Muscle layer of colon (tissue), 2 donors: ENCODE data around the gene SLC22A15.

Experiments used
- H3K27ac ChIP-seq: one replicate; pipeline ENCODE4 v1.7.0; 2013; ENCODE audit warnings: low read depth, mild to moderate bottlenecking, low read length, moderate library complexity
- H3K27me3 ChIP-seq, 2 donors: one replicate each; pipeline ENCODE4 v1.7.0; 2013; ENCODE audit warnings: low read length in 2 of 2, mild to moderate bottlenecking in 2 of 2; ENCODE audit not compliant: insufficient read depth in 2 of 2, control insufficient read depth in 1 of 2
- H3K36me3 ChIP-seq: one replicate; pipeline ENCODE4 v1.7.0; 2013; ENCODE audit warnings: mild to moderate bottlenecking, low read length; ENCODE audit not compliant: insufficient read depth
- H3K4me1 ChIP-seq: one replicate; pipeline ENCODE4 v1.7.0; 2013; ENCODE audit warnings: mild to moderate bottlenecking, low read length; ENCODE audit not compliant: insufficient read depth
- H3K4me3 ChIP-seq, 2 donors: one replicate each; pipeline ENCODE4 v1.7.0; 2013; ENCODE audit warnings: low read length in 2 of 2, low read depth in 1 of 2, mild to moderate bottlenecking in 1 of 2, moderate library complexity in 1 of 2
- H3K9ac ChIP-seq: one replicate; pipeline ENCODE4 v1.7.0; 2013; ENCODE audit warnings: low read length
- H3K9me3 ChIP-seq: one replicate; pipeline ENCODE4 v1.7.0; 2013; ENCODE audit warnings: mild to moderate bottlenecking, low read length
- donor health status: abdominal sarcoma.
- donor health status: Adenocarcinoma of cecum.

SLC22A15 gene

GRCh38 chr1:115976062-115976920 is at the start of gene SLC22A15:
SLC22A15 (plus strand) TSS chr1:115976513; CDS start chr1:115976628, 115 bp downstream.
- Histone ChIP-seq H3K27me3 (peaks cover 5 to 8% of the 10 kb centered on the region in 2 donors), H3K9ac (no peak within 1 kb of the TSS), H3K36me3 (no peaks in the 10 kb centered on the region), H3K9me3 (no peaks in the 10 kb centered on the region), H3K4me1 (no peaks in the 10 kb centered on the region), H3K4me3 (peak within 1 kb of the TSS; percentile 61 to 62), H3K27ac (no peak within 1 kb of the TSS)

DNA sequence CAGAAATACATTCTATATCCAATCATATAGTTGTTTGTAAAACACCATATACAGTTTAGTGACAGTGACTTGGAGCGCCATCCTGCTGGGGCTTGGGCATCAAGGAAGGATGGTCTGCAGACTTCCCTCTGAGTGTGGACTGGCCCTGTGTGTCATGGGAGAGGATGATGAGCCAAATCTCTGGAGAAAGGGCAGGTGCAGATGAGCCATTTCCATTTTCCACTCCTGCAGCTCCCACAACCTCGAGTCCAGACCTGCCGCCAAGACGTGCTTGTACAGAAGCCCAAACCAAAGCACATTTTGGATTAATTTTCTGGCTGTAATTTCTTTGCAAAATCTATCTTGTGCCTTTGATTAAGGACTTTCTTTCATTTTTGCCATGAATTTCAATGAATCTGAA is 48.3 kb upstream of the SLC22A15 start:
- Histone ChIP-seq H3K4me1 (no peaks in the 10 kb centered on the region), H3K9ac (no peak overlapping the region), H3K27me3 (no peaks in the 10 kb centered on the region), H3K36me3 (no peaks in the 10 kb centered on the region), H3K27ac (no peak overlapping the region), H3K4me3 (no peak overlapping the region), H3K9me3 (no peaks in the 10 kb centered on the region)

DNA sequence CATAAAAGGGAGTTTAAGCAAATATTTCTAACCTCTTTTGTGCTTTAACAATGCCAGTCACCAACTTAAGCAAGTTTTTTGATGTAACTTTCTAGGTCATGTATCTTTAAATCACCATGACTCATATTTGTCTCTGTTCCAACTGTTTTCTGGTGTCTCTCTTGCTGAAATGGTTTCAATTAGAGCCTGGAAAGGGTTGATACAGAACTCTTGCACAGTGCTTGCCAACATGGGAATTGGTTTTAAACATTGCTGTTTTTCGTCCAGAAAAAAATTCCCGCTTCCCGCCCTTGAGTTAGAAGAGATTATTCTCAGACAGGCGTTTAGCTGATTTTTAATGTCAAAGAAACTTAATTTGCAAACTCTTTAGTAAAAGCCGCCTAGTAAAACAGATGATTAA is 46.4 kb upstream of the SLC22A15 start:
- H3K4me1 ChIP-seq, result no peaks in the 10 kb centered on the region
- H3K4me3 ChIP-seq, result no peak overlapping the region
- H3K27ac ChIP-seq, result no peak overlapping the region
- no peaks in the 10 kb centered on the region for H3K27me3 ChIP-seq
- H3K36me3 ChIP-seq, result no peaks in the 10 kb centered on the region
- H3K9me3 ChIP-seq, result no peaks in the 10 kb centered on the region
- no peak overlapping the region for H3K9ac ChIP-seq

DNA sequence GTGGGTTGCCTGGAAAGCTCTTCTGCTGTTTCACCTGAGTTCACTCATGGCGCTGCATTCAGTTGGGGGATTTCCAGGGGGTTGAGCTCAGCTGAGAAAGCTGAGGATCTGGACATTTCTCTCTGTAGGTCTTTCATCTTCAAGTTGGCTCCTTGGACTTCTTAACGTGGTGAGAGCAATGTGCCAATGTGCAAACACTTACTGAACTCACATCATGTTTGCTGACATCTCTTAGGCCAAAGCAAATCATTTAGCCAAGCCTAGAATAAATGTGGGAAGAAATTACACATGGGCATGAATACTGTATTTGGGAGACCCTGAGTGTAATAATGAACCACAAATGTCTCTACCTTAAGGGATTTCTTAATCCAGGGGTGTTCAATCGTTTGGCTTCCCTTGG is 42.7 kb upstream of the SLC22A15 start:
- no peak overlapping the region for H3K4me3 ChIP-seq
- no peaks in the 10 kb centered on the region for H3K4me1 ChIP-seq
- no peak overlapping the region for H3K27ac ChIP-seq
- no peaks in the 10 kb centered on the region for H3K9me3 ChIP-seq
- no peaks in the 10 kb centered on the region for H3K27me3 ChIP-seq
- no peak overlapping the region for H3K9ac ChIP-seq
- no peaks in the 10 kb centered on the region for H3K36me3 ChIP-seq

GRCh38 chr1:115939455-115939854 is 36.9 kb upstream of the SLC22A15 start:
- no peaks in the 10 kb centered on the region for H3K27me3 ChIP-seq
- H3K9ac ChIP-seq, result no peak overlapping the region
- H3K4me3 ChIP-seq, result no peak overlapping the region
- H3K36me3 ChIP-seq, result no peaks in the 10 kb centered on the region
- no peaks in the 10 kb centered on the region for H3K9me3 ChIP-seq
- no peak overlapping the region for H3K27ac ChIP-seq
- no peaks in the 10 kb centered on the region for H3K4me1 ChIP-seq

- no peak overlapping the region for H3K27ac ChIP-seq
- H3K4me1 ChIP-seq, result no peaks in the 10 kb centered on the region
- H3K36me3 ChIP-seq, result no peaks in the 10 kb centered on the region
- H3K9ac ChIP-seq, result no peak overlapping the region
- H3K4me3 ChIP-seq, result no peak overlapping the region
- H3K27me3 ChIP-seq, result no peaks in the 10 kb centered on the region
- H3K9me3 ChIP-seq, result no peaks in the 10 kb centered on the region
Observed at GRCh38 chr1:115946116-115946515, 30.2 kb upstream of the SLC22A15 start.

GRCh38 chr1:115949156-115949555 is 27.2 kb upstream of the SLC22A15 start:
- Histone ChIP-seq H3K4me3 (no peak overlapping the region), H3K27me3 (no peaks in the 10 kb centered on the region), H3K27ac (no peak overlapping the region), H3K9ac (no peak overlapping the region), H3K9me3 (no peaks in the 10 kb centered on the region), H3K4me1 (no peaks in the 10 kb centered on the region), H3K36me3 (no peaks in the 10 kb centered on the region)

DNA sequence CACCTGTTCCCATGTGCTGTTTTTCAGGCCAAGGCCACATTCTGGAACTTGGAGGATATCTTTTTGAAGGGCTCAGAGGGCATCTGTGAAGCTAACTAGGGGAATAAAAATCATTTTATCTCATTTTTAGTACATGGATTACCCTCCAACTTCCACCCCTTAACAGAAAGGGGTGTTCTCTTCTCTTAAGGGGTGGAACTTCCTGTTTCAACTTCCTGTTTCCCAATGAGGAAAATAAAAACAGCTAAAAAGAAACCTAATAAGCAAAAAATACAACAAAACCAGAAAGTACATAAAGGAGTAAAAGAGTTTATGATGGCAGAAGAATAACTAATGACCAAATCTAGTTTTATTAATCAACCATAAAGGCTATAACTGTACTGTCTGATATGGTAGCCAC is 24.8 kb upstream of the SLC22A15 start:
- no peak overlapping the region for H3K9ac ChIP-seq
- no peaks in the 10 kb centered on the region for H3K4me1 ChIP-seq
- no peaks in the 10 kb centered on the region for H3K27me3 ChIP-seq
- H3K36me3 ChIP-seq, result no peaks in the 10 kb centered on the region
- no peak overlapping the region for H3K27ac ChIP-seq
- no peak overlapping the region for H3K4me3 ChIP-seq
- H3K9me3 ChIP-seq, result no peaks in the 10 kb centered on the region

GRCh38 chr1:115952547-115952946 is 23.8 kb upstream of the SLC22A15 start:
- Histone ChIP-seq H3K36me3 (no peaks in the 10 kb centered on the region), H3K27ac (no peak overlapping the region), H3K9ac (no peak overlapping the region), H3K27me3 (no peaks in the 10 kb centered on the region), H3K4me1 (no peaks in the 10 kb centered on the region), H3K9me3 (no peaks in the 10 kb centered on the region), H3K4me3 (no peak overlapping the region)

DNA sequence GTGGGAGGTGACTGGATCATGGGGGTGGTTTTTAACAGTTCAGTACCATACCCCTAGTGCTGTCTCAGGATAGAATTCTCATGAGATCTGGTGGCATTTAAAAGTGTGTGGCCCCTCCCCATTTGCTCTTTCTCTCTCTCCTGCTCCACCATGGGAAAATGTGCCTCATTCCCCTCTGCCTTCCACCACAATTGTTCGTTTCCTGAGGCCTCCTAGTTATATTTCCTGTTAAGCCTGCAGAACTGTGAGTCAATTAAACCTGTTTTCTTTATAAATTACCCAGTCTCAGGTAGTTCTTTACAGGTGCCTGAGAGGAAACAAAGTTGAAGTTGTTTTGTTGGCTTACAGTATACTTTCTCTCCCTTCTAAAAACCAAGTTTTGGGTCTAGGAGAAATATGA is 23.1 kb upstream of the SLC22A15 start:
- Histone ChIP-seq H3K9me3 (no peaks in the 10 kb centered on the region), H3K27me3 (no peaks in the 10 kb centered on the region), H3K4me3 (no peak overlapping the region), H3K4me1 (no peaks in the 10 kb centered on the region), H3K27ac (no peak overlapping the region), H3K36me3 (no peaks in the 10 kb centered on the region), H3K9ac (no peak overlapping the region)

GRCh38 chr1:115954684-115955083 is 21.6 kb upstream of the SLC22A15 start:
- Histone ChIP-seq H3K4me1 (no peaks in the 10 kb centered on the region), H3K4me3 (no peak overlapping the region), H3K36me3 (no peaks in the 10 kb centered on the region), H3K27ac (no peak overlapping the region), H3K9me3 (no peaks in the 10 kb centered on the region), H3K27me3 (no peaks in the 10 kb centered on the region), H3K9ac (no peak overlapping the region)

DNA sequence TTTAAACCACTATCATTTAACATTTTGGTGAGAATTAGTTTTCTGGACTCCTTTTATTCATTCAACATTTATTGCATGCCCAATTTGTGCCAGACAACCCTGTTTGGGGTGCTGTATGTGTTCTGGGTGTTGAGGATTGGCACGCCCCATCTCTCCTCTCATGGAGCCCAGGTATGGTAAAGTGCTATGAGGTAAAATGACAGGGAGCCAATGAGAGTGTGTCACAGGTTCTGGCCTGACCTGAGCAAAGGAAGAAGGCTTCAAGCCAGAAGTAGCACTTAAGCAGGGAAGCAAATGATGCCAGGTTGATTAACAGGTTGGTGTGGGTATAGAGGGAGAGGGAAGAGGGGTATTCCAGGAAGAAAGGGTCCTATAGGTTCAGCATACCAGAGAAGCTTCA is 21.1 kb upstream of the SLC22A15 start:
- H3K36me3 ChIP-seq, result no peaks in the 10 kb centered on the region
- no peak overlapping the region for H3K9ac ChIP-seq
- no peaks in the 10 kb centered on the region for H3K9me3 ChIP-seq
- H3K4me1 ChIP-seq, result no peaks in the 10 kb centered on the region
- H3K27ac ChIP-seq, result no peak overlapping the region
- H3K4me3 ChIP-seq, result no peak overlapping the region
- H3K27me3 ChIP-seq, result no peaks in the 10 kb centered on the region
